ENCODE results near the gene SDHAF1. TPM values are rescaled to one million over a fixed set of nuclear protein-coding genes. Genes with fewer than 3 reads are reported as not detected.
A peak's percentile ranks its signal among the peaks of the same experiment; 100 is the strongest.
"Not testable (repeated sequence)": the region's sequence is repeated elsewhere in the genome, so short reads cannot be mapped to it uniquely, and the experiment has no call there.

SDHAF1 gene, protein sequence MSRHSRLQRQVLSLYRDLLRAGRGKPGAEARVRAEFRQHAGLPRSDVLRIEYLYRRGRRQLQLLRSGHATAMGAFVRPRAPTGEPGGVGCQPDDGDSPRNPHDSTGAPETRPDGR
- 10 to 100 TPM; 12.4 to 19.8 (median 15.0) TPM for polyA plus RNA-seq (ENCODE audit: insufficient read length in 4 of 4)

DNA sequence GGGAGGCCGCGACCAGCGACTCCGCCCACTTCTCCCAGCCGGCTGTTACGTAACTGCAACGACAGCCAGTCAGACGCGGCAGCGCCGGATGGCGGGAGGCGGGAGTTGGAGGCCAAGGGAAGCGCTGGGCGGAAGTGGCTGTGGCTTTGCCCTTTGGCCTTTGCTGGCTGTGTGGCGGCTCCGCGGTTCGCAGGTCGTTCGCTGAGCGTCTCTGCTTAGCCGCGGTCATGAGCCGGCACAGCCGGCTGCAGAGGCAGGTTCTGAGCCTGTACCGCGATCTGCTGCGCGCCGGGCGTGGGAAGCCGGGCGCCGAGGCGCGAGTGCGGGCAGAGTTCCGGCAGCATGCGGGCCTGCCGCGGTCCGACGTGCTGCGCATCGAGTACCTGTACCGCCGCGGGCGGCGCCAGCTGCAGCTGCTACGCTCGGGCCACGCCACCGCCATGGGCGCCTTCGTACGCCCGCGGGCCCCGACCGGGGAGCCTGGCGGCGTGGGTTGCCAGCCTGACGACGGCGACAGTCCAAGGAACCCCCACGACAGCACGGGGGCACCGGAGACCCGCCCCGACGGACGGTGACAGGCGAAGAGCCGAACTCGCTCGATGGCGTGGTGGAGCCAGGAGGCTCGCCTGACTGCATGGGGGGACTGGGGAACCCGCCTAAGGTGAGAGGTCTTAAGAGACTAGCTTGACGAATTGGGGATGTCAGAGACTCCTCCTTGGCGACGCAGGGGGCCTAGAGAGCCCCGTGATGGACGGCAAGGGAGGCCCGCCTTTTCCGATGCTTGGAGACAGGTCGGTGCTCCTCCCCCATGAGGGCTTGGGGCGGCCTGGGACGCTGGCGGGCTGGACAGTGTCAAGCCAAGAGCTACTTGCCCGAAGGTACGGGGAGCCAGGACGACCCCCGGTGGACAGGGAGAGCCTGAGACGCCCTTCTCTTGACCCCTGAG, at the start of gene SDHAF1:
Gene SDHAF1, plus strand, starts transcription at position 141 of the 946 bp plus-strand sequence. Its CDS starts 87 bp downstream, at position 228.
- DNase-seq (ENCODE audit: low read depth in 4 of 4, low spot score in 2 of 4): peak; percentile 76 to 92 (median 84)

DNA sequence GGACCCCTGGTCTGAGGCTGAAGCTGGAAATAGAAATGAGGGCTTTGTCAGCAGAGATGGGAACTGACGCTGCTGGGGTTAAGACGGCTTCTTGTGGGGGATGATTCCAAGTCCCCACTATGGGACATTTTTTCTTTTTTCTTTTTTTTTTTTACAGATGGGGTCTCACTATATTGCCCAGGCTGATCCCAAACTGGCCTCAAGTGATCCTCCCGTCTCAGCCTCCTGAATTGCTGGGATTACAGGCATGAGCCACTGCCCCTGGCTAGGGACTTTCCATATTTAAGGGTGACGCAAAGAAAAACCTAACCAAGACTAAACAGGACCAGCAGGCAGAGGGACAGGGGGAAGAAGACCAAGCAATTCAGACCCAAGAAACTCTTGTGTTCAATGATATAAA, 48.8 kb upstream of the SDHAF1 start:
- DNase-seq (ENCODE audit: low read depth in 4 of 4, low spot score in 2 of 4): no peak

GRCh38 chr19:35949131-35949530, 45.9 kb upstream of the SDHAF1 start:
- DNase-seq (ENCODE audit: low read depth in 4 of 4, low spot score in 2 of 4): no peak

DNA sequence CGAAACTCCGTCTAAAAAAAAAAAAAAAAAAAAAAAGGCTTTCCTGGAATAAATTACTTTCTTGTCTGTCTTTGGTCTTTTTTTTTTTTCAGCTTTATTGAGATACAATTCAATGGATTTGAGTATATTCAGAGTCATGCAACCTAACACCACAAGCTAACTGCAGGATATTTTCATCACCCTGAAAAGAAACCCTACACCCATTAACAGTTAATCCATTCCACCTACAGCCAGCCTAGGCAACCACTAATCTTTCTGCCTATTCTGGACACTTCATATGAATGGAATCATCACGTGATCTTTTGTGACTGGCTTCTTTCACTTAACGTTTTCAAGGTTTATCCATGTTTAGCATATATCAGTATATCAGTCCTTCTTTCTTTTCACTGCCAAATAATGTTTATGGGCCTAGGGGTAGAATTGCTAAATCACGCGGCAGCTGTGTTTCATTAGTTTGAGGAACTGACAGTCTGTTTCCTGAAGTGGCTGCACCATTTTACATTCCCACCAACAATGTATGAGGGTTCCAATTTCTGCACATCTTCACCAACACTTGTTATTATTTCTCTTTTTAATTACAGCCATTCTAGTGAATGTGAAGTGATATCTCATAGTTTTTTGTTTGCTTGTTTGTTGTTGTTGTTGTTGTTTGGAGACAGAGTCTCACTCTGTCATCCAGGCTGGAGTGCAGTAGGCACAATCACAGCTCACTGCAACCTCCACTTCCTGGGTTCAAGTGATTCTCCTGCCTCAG, 38.9 kb upstream of the SDHAF1 start:
- no peak for DNase-seq (ENCODE audit: low read depth in 4 of 4, low spot score in 2 of 4)

- DNase-seq (ENCODE audit: low read depth in 4 of 4, low spot score in 2 of 4): not testable (repeated sequence)
These were observed 37.6 kb upstream of the SDHAF1 start for GRCh38 chr19:35957411-35957810.

DNA sequence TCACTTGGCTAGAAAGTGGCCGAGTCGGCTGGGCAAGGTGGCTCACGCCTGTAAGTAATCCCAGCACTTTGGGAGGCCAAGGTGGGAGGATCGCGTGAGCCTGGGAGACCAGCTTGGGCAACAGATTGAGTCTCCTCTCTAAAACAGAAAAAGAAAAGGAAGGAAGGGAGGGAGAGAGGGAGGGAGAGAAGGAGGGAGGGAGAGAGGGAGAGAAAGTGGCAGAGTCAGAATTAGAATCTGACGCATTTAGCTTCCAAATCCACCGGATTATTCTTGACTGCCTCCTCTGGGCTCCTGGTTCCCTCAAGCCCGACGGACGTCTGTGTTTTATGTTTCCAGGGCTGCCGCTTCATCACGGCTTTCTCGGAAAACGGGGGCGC, 36.3 kb upstream of the SDHAF1 start:
- no peak for DNase-seq (ENCODE audit: low read depth in 4 of 4, low spot score in 2 of 4)

DNA sequence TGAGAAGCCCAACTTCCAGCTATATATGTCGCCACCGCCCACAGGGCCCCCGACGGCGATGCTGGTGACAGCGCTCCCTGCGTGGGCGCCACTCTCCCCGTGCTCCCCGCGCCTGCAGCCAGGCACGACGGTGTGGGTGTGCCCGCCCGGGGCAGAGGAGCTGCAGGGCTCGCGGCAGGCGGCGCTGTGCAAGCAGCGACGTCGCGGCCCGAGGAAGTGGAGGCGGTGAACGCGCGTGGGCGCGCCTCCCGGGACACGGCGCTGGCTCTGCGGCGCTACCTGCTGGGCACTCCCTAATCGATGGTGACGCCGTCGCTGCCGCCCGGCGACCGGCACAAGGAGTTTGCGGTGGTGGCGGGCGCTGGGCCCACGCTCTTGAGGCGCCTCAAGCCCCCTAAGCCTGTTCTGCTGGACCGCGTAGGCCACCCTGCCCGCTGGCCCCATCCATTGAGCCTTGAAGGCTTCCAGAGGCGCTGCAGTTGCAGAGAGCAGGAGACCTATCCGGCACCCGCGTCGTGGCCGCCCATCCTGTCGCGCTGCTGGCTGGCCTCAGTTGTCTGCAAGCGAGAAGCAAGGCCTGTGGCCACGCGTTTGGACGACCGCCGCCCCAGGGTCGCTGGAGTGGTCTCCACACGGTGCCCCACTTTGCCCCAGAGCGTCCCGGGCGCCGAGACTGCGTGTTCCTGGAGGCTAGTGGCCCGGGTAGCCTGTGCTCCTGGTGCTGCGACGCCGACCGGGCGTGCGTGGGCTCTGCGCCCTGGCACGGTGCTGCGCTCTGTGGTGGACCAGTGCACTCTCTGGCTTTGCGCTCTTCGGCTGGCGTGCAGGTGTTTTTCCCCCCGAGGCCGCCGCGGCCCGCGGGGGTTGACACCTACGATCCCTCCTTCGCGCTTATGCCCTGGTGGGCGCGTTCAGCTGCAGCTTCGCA, 35.7 kb upstream of the SDHAF1 start:
- no peak for DNase-seq (ENCODE audit: low read depth in 4 of 4, low spot score in 2 of 4)

- DNase-seq (ENCODE audit: low read depth in 4 of 4, low spot score in 2 of 4): no peak
These were observed 35.0 kb upstream of the SDHAF1 start for GRCh38 chr19:35959968-35960320.

- no peak for DNase-seq (ENCODE audit: low read depth in 4 of 4, low spot score in 2 of 4)
These were observed 34.5 kb upstream of the SDHAF1 start for GRCh38 chr19:35960432-35960972.

DNA sequence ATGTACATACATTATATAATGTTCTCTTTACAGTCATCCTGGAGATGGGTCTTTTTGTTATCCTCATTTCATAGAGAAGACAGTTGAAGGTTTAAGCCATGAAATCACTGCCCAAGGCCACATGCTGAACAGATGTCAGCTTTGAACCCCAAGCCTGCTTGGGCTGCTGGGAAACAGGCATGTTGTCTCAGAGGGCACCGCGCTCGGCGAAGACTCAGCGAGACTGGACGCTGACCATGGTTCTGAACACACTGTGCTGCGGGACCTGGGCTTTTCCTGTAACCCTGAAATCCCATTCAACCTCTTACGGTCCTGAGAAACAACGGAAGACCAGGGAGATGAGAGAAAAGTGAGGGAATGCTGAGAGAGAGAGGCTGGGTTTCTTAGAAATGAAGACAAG, 31.5 kb upstream of the SDHAF1 start:
- peak in 3 of 4 donors; percentile 31 to 74 (median 44) for DNase-seq (ENCODE audit: low read depth in 4 of 4, low spot score in 2 of 4)

- no peak for DNase-seq (ENCODE audit: low read depth in 4 of 4, low spot score in 2 of 4)
These were observed 28.2 kb upstream of the SDHAF1 start for GRCh38 chr19:35966771-35967170.

GRCh38 chr19:35973487-35973886, 21.5 kb upstream of the SDHAF1 start:
- DNase-seq (ENCODE audit: low read depth in 4 of 4, low spot score in 2 of 4): no peak

- DNase-seq (ENCODE audit: low read depth in 4 of 4, low spot score in 2 of 4): no peak
These were observed 19.3 kb upstream of the SDHAF1 start for GRCh38 chr19:35975608-35976214.

- no peak for DNase-seq (ENCODE audit: low read depth in 4 of 4, low spot score in 2 of 4)
These were observed 17.4 kb upstream of the SDHAF1 start for GRCh38 chr19:35977446-35978222.

DNA sequence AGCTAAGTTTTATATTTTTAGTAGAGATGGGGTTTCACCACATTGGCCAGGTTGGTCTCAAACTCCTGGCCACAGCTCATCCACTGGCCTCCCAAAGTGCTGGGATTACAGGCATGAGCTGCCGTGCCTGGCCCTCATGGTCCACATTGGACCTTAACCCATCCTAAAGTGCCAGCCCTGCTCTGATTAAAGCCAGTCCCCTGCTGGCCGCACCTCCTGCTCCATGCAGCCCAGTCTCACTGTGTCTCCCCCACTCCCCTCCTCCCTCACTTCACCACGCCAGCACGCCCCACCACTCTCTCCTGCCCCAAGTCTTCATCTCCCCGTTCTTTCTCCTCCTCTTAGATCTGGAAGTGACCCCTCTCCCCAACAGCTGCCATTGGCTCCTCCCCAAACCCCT, 16.7 kb upstream of the SDHAF1 start:
- DNase-seq (ENCODE audit: low read depth in 4 of 4, low spot score in 2 of 4): no peak

DNA sequence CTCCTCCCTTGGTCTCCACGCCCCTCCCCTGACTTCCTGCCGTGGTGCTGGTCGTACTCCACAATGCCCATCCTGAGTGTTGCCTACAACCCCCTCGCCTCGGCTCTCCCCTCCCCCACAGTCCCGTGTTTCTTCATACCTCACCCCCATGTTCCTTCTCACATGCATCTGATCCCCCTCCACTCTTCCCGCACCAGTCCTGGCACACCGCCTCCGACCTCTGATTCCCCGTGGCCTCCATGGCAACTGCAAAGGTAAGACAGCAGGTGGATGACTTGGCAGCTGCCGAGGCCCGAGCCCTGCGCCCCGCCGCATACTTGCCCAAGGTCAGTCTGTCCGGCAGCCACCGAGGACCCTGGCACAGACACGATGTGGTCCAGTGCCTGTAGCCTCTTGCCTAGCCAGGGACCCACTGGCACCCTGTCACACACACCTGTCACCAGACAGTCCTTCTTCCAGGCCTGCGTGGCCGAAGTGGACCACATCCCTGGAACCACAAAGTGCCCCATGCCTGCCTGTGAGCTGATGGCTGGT, 16.1 kb upstream of the SDHAF1 start:
- DNase-seq (ENCODE audit: low read depth in 4 of 4, low spot score in 2 of 4): no peak

DNA sequence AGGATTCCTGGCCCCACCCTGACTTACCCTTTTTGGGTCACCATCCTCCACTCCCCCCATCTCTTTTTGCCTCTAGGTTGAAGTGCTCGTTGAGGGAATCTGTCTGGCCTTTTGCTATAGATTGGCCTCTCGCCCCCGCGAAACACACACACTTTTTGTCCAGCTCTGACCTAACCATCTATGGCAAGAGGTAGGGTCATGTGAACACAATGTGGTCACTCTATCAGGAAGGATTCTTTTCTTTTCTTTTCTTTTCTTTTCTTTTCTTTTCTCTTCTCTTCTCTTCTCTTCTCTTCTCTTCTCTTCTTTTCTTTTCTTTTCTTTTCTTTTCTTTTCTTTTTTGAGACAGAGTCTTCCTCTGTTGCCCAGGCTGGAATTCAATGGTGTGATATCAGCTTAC, 14.0 kb upstream of the SDHAF1 start:
- not testable (repeated sequence) for DNase-seq (ENCODE audit: low read depth in 4 of 4, low spot score in 2 of 4)

DNA sequence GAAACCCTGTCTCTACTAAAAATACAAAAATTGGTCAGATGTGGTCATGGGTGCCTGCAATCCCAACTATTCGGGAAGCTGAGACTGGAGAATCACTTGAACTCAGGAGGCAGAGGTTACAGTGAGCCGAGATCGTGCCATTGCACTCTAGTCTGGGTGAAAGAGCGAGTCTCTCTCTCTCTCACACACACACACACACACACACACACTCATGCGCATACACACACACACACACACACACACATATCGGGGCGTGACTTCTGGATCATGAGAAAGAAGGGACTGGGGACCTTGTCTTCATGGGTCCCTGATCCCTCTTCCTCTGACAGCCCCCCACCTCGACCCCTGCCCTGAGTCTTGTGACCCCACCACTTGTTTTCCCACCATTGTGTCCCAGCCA, 11.8 kb upstream of the SDHAF1 start:
- DNase-seq (ENCODE audit: low read depth in 4 of 4, low spot score in 2 of 4): no peak

GRCh38 chr19:35986111-35986510, 8.9 kb upstream of the SDHAF1 start:
- DNase-seq (ENCODE audit: low read depth in 4 of 4, low spot score in 2 of 4): no peak

Measured in left renal cortex interstitium (tissue), 4 donors.